PC-9 (cell line): ENCODE results near the gene NBEAL1.

Experiments
- CTCF ChIP-seq: fragments of 200-600 bp; sonication (generic); conservative IDR thresholded peaks from 2 replicates; pipeline ENCODE4 v1.6.1; 2017; ENCODE audit warnings: mixed run types, antibody characterized with exemption, mild to moderate bottlenecking, moderate library complexity
- EZH2 ChIP-seq: fragments of 200-600 bp; sonication (generic); IDR thresholded peaks from 2 replicates; pipeline ENCODE4 v1.8.0; 2017; ENCODE audit warnings: antibody characterized with exemption, low read depth

- TF ChIP-seq CTCF: no peak
- TF ChIP-seq EZH2: no peak
Measured at GRCh38 chr2:203240491-203240890, 225.8 kb downstream of the NBEAL1 start.
